Neural progenitor cell (in vitro differentiated cells): ENCODE results near the gene SOBP.

Experiments used
- CTCF ChIP-seq: fragments of 200-600 bp; sonication (generic); IDR thresholded peaks from 2 replicates; pipeline ENCODE4 v1.5.1; 2017; ENCODE audit warnings: antibody characterized with exemption, mild to moderate bottlenecking
- EZH2 ChIP-seq: fragments of 200-600 bp; sonication (generic); IDR thresholded peaks from 2 replicates; pipeline ENCODE4 v1.6.1; 2017; ENCODE audit warnings: antibody characterized with exemption, mild to moderate bottlenecking, moderate library complexity
- EZH2phosphoT487 ChIP-seq: fragments of 200-600 bp; sonication (generic); IDR thresholded peaks from 2 replicates; pipeline ENCODE4 v1.6.1; 2017; ENCODE audit warnings: antibody characterized with exemption

DNA sequence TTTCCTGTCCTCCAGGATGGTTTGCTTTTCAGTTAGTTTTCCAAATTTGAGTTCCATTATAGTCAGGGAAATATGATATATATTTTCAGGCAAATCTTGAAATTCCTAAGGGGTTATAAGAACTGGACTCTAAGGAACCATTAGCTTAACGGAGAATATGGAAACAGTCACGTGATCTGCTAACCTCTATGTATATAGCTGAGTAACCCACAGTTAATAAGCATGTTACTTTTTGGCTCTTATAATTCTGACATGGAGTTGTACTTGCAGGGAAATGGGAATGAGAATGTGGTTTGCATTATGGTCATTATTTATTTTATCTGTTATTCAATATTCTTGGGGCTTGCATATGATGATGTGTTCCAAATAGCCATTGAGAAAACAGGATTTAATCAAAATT is 23.3 kb downstream of the SOBP start:
- TF ChIP-seq CTCF (no peak), EZH2 (no peak), EZH2phosphoT487 (no peak)
